MM.1S (cell line): ENCODE results near the gene TERB1.
A peak's percentile ranks its signal among the peaks of the same experiment; 100 is the strongest.

Source experiments
- DNase-seq: peaks from one replicate; pipeline ENCODE4 v3.0.0-alpha.2; 2015
- H2AFZ ChIP-seq: fragments of 300-600 bp; sonication (generic); 2 replicates; pipeline ENCODE4 v1.6.0; 2016; ENCODE audit warnings: antibody characterized with exemption, low read length
- H3F3A ChIP-seq: fragments of 300-600 bp; sonication (generic); 2 replicates; pipeline ENCODE4 v1.6.1; 2016; ENCODE audit warnings: mild to moderate bottlenecking, antibody characterized with exemption, low read length, moderate library complexity, mixed read lengths; ENCODE audit not compliant: insufficient read depth
- H3K27ac ChIP-seq: fragments of 300-600 bp; sonication (generic); 2 replicates; pipeline ENCODE4 v1.5.1; 2016; ENCODE audit warnings: mild to moderate bottlenecking, low read length
- H3K27me3 ChIP-seq: fragments of 300-600 bp; sonication (generic); replicated peaks from 2 replicates; pipeline ENCODE4 v1.6.0; 2016; ENCODE audit warnings: low read length; ENCODE audit not compliant: insufficient read depth
- H3K36me3 ChIP-seq: fragments of 300-600 bp; sonication (generic); replicated peaks from 2 replicates; pipeline ENCODE4 v1.6.1; 2016; ENCODE audit warnings: mild to moderate bottlenecking, low read length, mixed read lengths; ENCODE audit not compliant: insufficient read depth
- H3K4me1 ChIP-seq: fragments of 300-600 bp; sonication (generic); 2 replicates; pipeline ENCODE4 v1.6.1; 2016; ENCODE audit warnings: low read length, mixed read lengths
- H3K4me2 ChIP-seq: fragments of 300-600 bp; sonication (generic); 2 replicates; pipeline ENCODE4 v1.6.0; 2016; ENCODE audit warnings: low read depth, low read length
- H3K4me3 ChIP-seq: fragments of 300-600 bp; sonication (generic); 2 replicates; pipeline ENCODE4 v1.5.1; 2016; ENCODE audit warnings: low read length, mixed read lengths
- H3K79me2 ChIP-seq: fragments of 300-600 bp; sonication (generic); 2 replicates; pipeline ENCODE4 v1.6.1; 2016; ENCODE audit warnings: mixed run types, low read length, mixed read lengths
- H3K9ac ChIP-seq: fragments of 300-600 bp; sonication (generic); 2 replicates; pipeline ENCODE4 v1.6.1; 2016; ENCODE audit warnings: low read length, mixed read lengths
- H3K9me2 ChIP-seq: fragments of 300-600 bp; sonication (generic); replicated peaks from 2 replicates; pipeline ENCODE4 v1.6.1; 2016; ENCODE audit warnings: mild to moderate bottlenecking, low read length, mixed read lengths; ENCODE audit not compliant: insufficient read depth
- H3K9me3 ChIP-seq: fragments of 300-600 bp; sonication (generic); replicated peaks from 2 replicates; pipeline ENCODE4 v1.6.1; 2016; ENCODE audit warnings: mild to moderate bottlenecking, low read length, mixed read lengths; ENCODE audit not compliant: insufficient read depth
- H4K20me1 ChIP-seq: fragments of 300-600 bp; sonication (generic); 2 replicates; pipeline ENCODE4 v1.6.1; 2016; ENCODE audit warnings: mild to moderate bottlenecking, low read length, moderate library complexity, mixed read lengths; ENCODE audit not compliant: insufficient read depth
- CTCF ChIP-seq: fragments of 300-600 bp; sonication (generic); IDR thresholded peaks from 2 replicates; pipeline ENCODE4 v1.5.1; 2016; ENCODE audit warnings: antibody characterized with exemption, low read length, mixed read lengths
- EZH2 ChIP-seq: fragments of 300-600 bp; sonication (generic); optimal IDR thresholded peaks from 2 replicates; pipeline ENCODE3; 2017; ENCODE audit warnings: low read depth, mild to moderate bottlenecking, antibody characterized with exemption, low read length, mixed read lengths
- EZH2phosphoT487 ChIP-seq: fragments of 300-600 bp; sonication (generic); IDR thresholded peaks from 2 replicates; pipeline ENCODE4 v1.6.1; 2018; ENCODE audit warnings: antibody characterized with exemption, low read length

TERB1 gene

GRCh38 chr16:66728804-66729203 lies 72.6 kb downstream of the TERB1 start:
- Histone ChIP-seq H3K9me3 (no peaks in the 10 kb centered on the region), H3K9me2 (no peaks in the 10 kb centered on the region), H4K20me1 (no peaks in the 10 kb centered on the region), H3K79me2 (no peaks in the 10 kb centered on the region), H3K27me3 (no peaks in the 10 kb centered on the region), H3K27ac (no peak overlapping the region), H3K4me1 (no peaks in the 10 kb centered on the region), H3K4me3 (no peak overlapping the region), H3K9ac (no peak overlapping the region), H3K36me3 (0 out of 2 replicates have a peak, but pooled peaks cover 5% of the 10 kb centered on the region), H3F3A (0 out of 2 replicates have a peak, but pooled peaks cover 5% of the 10 kb centered on the region), H2AFZ (no peak overlapping the region), H3K4me2 (no peak overlapping the region)
- DNase-seq = no peak
- TF ChIP-seq EZH2phosphoT487 (no peak), CTCF (no peak), EZH2 (no peak)

- H3K4me1 ChIP-seq = no peaks in the 10 kb centered on the region
- TF ChIP-seq EZH2 (no peak), CTCF (peak; percentile 74), EZH2phosphoT487 (no peak)
- DNase-seq = peak; percentile 56
- no peak overlapping the region for H3K4me3 ChIP-seq
- H4K20me1 ChIP-seq = no peaks in the 10 kb centered on the region
- H3K9me3 ChIP-seq = no peaks in the 10 kb centered on the region
- H3K27ac ChIP-seq = no peak overlapping the region
- no peak overlapping the region for H3K9ac ChIP-seq
- no peaks in the 10 kb centered on the region for H3K9me2 ChIP-seq
- H3K79me2 ChIP-seq = no peaks in the 10 kb centered on the region
- no peak overlapping the region for H2AFZ ChIP-seq
- H3F3A ChIP-seq = 0 out of 2 replicates have a peak, but pooled peaks cover 5% of the 10 kb centered on the region
- H3K4me2 ChIP-seq = no peak overlapping the region
- H3K27me3 ChIP-seq = no peaks in the 10 kb centered on the region
- 0 out of 2 replicates have a peak, but pooled peaks cover 5% of the 10 kb centered on the region for H3K36me3 ChIP-seq
These were observed 73.1 kb downstream of the TERB1 start for GRCh38 chr16:66728117-66728787.

- no peaks in the 10 kb centered on the region for H4K20me1 ChIP-seq
- no peak overlapping the region for H2AFZ ChIP-seq
- no peaks in the 10 kb centered on the region for H3F3A ChIP-seq
- DNase-seq = no peak
- H3K9ac ChIP-seq = no peak overlapping the region
- H3K9me2 ChIP-seq = no peaks in the 10 kb centered on the region
- no peaks in the 10 kb centered on the region for H3K4me1 ChIP-seq
- no peak overlapping the region for H3K27ac ChIP-seq
- TF ChIP-seq CTCF = no peak
- TF ChIP-seq EZH2phosphoT487 = no peak
- TF ChIP-seq EZH2 = no peak
- no peaks in the 10 kb centered on the region for H3K36me3 ChIP-seq
- no peaks in the 10 kb centered on the region for H3K79me2 ChIP-seq
- no peak overlapping the region for H3K4me2 ChIP-seq
- no peaks in the 10 kb centered on the region for H3K9me3 ChIP-seq
- H3K4me3 ChIP-seq = no peak overlapping the region
- no peaks in the 10 kb centered on the region for H3K27me3 ChIP-seq
These were observed 80.6 kb downstream of the TERB1 start for GRCh38 chr16:66720766-66721165.
